ENCODE results near the gene GDF2. TPM values are rescaled to one million over a fixed set of nuclear protein-coding genes. Genes with fewer than 3 reads are reported as not detected.

The GDF2 gene
- total and polyA plus RNA-seq, 2 experiments from 2014 or later = not detected

- TF ChIP-seq EZH2 (IDR thresholded peaks at IDR 0.05; ENCODE audit: low read depth, unreplicated experiment) = no peak
- TF ChIP-seq POLR2AphosphoS5 (IDR thresholded peaks at IDR 0.05; ENCODE audit: low read depth) = no peak
- TF ChIP-seq CTCF (conservative IDR thresholded peaks at IDR 0.05; ENCODE audit: low read depth in 2 of 2) = no peak
- TF ChIP-seq JUNB (IDR thresholded peaks at IDR 0.05; ENCODE audit: unreplicated experiment) = no peak
- TF ChIP-seq ZNF331 (CRISPR knock-in tag; IDR thresholded peaks at IDR 0.05; ENCODE audit: low read depth) = no peak
- Histone ChIP-seq H3K27me3 (ENCODE audit: insufficient read depth) (no peaks in the 10 kb centered on the region), H3K4me1 (ENCODE audit: insufficient read depth) (peaks cover 7% of the 10 kb centered on the region; the same call in 1 of the 2 replicates), H2AFZ (peak overlapping the region; percentile 11; the same call in 1 of the 2 replicates), H3F3A (replicated peaks; ENCODE audit: low read depth) (no peaks in the 10 kb centered on the region), H3K36me3 (ENCODE audit: insufficient read depth) (no peaks in the 10 kb centered on the region), H3K4me2 (no peak overlapping the region), H3K9me2 (ENCODE audit: insufficient read depth) (no peaks in the 10 kb centered on the region), H3K27ac (ENCODE audit: low read depth) (no peak overlapping the region), H3K4me3 (no peak overlapping the region), H4K20me1 (replicated peaks; ENCODE audit: insufficient read depth) (no peaks in the 10 kb centered on the region), H3K79me2 (replicated peaks; ENCODE audit: insufficient read depth) (no peaks in the 10 kb centered on the region)
- Mint-ChIP-seq H3K27me3 (ENCODE audit: insufficient read depth, low read depth, poor library complexity) (peaks cover 8% of the 10 kb centered on the region), H3K27ac (peak overlapping the region; percentile 5; the same call in 1 of the 2 replicates), H3K9me3 (no peaks in the 10 kb centered on the region), H3K4me3 (no peak overlapping the region), H3K4me1 (peaks cover 27% of the 10 kb centered on the region), H3K36me3 (ENCODE audit: low read depth) (no peaks in the 10 kb centered on the region)
- no peak for DNase-seq (ENCODE audit: low spot score)
- peak; percentile 34 for ATAC-seq
Measured at GRCh38 chr10:47339759-47340607, 17.7 kb downstream of the GDF2 start.

- Mint-ChIP-seq H3K27ac (peak overlapping the region; percentile 5; the same call in 1 of the 2 replicates), H3K4me1 (peaks cover 27% of the 10 kb centered on the region), H3K9me3 (no peaks in the 10 kb centered on the region), H3K27me3 (ENCODE audit: insufficient read depth, low read depth, poor library complexity) (peaks cover 8% of the 10 kb centered on the region), H3K36me3 (ENCODE audit: low read depth) (no peaks in the 10 kb centered on the region), H3K4me3 (no peak overlapping the region)
- Histone ChIP-seq H3K4me1 (ENCODE audit: insufficient read depth) (peaks cover 7% of the 10 kb centered on the region; the same call in 1 of the 2 replicates), H3K4me3 (no peak overlapping the region), H3K27me3 (ENCODE audit: insufficient read depth) (no peaks in the 10 kb centered on the region), H4K20me1 (replicated peaks; ENCODE audit: insufficient read depth) (no peaks in the 10 kb centered on the region), H3K9me2 (ENCODE audit: insufficient read depth) (no peaks in the 10 kb centered on the region), H3K36me3 (ENCODE audit: insufficient read depth) (no peaks in the 10 kb centered on the region), H3K27ac (ENCODE audit: low read depth) (no peak overlapping the region), H3F3A (replicated peaks; ENCODE audit: low read depth) (no peaks in the 10 kb centered on the region), H3K4me2 (no peak overlapping the region), H3K79me2 (replicated peaks; ENCODE audit: insufficient read depth) (no peaks in the 10 kb centered on the region), H2AFZ (no peak overlapping the region)
- ATAC-seq (peak; percentile 83), DNase-seq (ENCODE audit: low spot score) (peak; percentile 69)
- peak; percentile 91 to 95 for TF ChIP-seq CTCF (conservative IDR thresholded peaks at IDR 0.05; ENCODE audit: low read depth in 2 of 2)
- TF ChIP-seq JUNB (IDR thresholded peaks at IDR 0.05; ENCODE audit: unreplicated experiment) = no peak
- no peak for TF ChIP-seq EZH2 (IDR thresholded peaks at IDR 0.05; ENCODE audit: low read depth, unreplicated experiment)
- peak; percentile 43; the same call in 1 of the 2 replicates for TF ChIP-seq CREB1 (CRISPR knock-in tag; IDR thresholded peaks at IDR 0.05; ENCODE audit: low read depth)
Measured at GRCh38 chr10:47340608-47341170, 18.4 kb downstream of the GDF2 start.

All from GM23338 (cell line).